GM12875 (cell line): ENCODE results near the gene CELF1.
"Not testable (repeated sequence)": the region's sequence is repeated elsewhere in the genome, so short reads cannot be mapped to it uniquely, and the experiment has no call there.

Source experiments
- H3K4me3 ChIP-seq: one replicate; pipeline ENCODE4 v1.5.1; 2011; ENCODE audit warnings: low read depth, low read length, control low read depth
- TF ChIP-seq, protein P1 (sequence below): IDR thresholded peaks from 2 replicates; pipeline ENCODE4 v1.5.1; 2011; ENCODE audit warnings: low read depth, mild to moderate bottlenecking, control low read depth, inconsistent platforms, low read length, moderate library complexity, borderline replicate concordance; ENCODE audit not compliant: insufficient read depth

CELF1 gene

DNA sequence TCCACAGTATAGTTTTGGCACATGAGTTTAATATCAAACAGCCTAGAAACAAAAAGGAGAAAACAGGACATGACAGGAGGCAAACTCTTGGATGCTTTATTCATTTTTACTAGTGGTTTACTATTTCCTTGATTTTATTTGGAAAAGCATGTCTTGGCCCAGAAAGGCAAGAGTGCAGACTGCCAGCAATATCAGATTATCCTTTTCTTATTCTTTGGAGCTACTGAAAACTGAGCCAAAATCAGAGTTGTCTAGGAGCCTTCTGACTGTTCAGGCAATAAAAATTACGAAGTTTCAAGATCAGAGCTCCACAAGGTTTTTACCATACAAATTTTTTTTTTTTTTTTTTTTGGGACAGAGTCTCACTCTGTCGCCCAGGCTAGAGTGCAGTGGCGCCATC lies 16.0 kb downstream of the CELF1 start:
- TF ChIP-seq, protein P1, sequence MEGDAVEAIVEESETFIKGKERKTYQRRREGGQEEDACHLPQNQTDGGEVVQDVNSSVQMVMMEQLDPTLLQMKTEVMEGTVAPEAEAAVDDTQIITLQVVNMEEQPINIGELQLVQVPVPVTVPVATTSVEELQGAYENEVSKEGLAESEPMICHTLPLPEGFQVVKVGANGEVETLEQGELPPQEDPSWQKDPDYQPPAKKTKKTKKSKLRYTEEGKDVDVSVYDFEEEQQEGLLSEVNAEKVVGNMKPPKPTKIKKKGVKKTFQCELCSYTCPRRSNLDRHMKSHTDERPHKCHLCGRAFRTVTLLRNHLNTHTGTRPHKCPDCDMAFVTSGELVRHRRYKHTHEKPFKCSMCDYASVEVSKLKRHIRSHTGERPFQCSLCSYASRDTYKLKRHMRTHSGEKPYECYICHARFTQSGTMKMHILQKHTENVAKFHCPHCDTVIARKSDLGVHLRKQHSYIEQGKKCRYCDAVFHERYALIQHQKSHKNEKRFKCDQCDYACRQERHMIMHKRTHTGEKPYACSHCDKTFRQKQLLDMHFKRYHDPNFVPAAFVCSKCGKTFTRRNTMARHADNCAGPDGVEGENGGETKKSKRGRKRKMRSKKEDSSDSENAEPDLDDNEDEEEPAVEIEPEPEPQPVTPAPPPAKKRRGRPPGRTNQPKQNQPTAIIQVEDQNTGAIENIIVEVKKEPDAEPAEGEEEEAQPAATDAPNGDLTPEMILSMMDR: no peak
- H3K4me3 ChIP-seq: no peak overlapping the region

DNA sequence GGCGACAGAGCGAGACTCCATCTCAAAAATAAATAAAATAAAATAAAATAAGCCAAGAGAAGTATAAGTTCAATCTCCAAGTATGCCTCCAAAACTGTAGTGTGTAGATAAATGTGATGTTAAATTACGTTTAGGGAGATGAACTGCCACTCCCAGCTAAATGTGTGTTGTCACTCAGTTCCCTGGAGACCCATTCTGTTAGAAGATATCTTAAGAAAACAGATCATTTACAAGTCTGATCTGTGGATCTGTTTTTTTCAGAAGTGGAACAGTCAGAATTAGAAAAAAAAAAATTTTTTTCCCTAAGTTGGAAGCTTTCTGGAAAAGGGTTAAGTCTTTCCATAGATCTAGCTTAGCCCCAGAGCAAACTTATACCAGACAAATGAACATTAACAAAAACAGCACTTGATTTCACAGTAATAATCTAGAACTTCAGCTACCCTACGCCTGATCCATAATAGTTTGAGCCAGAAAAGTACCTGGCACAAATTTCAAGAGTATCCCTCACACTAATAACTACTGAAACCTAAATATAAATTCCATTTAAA lies 18.2 kb downstream of the CELF1 start:
- TF ChIP-seq, protein P1: no peak

DNA sequence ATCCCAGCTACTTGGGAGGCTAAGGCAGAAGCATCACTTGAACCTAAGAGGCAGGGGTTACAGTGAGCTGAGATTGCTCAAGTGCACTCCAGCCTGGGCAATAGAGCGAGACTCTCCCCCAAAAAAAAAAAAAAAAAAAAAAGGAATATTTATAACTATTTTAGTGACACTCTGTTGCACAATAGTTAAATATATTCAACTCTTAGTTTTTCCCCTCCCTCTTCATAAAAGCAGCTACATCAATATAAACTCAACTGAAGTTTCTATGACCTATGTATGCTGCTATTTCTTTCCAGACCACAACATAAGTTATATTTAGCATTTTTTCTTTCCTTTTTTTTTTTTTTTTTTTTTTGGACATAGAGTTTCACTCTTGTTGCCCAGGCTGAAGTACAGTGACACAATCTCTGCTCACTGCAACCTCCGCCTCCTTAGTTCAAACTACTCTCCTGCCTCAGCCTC lies 19.2 kb downstream of the CELF1 start:
- no peak overlapping the region for H3K4me3 ChIP-seq
- TF ChIP-seq, protein P1: no peak

More for the DNA sequence above, 18.2 kb downstream of the CELF1 start:
- no peak overlapping the region for H3K4me3 ChIP-seq

DNA sequence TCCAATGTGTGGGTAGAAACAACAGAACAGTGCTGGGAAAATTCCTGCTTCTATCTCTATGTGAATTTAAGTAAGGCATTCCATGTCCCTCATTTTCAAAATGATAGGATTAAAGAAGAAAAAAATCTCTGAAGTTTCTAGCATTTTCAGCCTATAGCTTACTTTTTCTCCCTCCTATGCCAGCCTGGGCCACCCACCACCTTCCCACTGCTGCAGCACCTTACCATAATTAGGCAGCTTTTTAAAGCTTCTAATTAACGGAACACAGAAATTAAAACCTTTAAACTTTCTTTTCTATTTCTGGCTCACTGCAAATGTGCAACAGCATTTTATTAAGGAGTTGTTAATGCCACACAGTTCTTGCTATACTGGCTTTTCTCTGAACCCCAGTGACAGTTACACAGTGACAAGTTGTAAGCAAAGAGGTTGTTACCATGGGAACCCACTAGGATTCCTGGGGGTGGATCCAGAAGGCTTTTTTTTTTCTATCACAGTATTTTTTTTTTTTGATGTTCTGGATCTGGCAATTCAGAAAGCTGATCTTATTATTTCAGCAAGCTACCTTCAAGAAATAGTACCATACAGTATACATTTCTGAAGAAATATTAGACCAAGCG lies 20.2 kb downstream of the CELF1 start:
- TF ChIP-seq, protein P1: no peak
- H3K4me3 ChIP-seq: no peak overlapping the region

DNA sequence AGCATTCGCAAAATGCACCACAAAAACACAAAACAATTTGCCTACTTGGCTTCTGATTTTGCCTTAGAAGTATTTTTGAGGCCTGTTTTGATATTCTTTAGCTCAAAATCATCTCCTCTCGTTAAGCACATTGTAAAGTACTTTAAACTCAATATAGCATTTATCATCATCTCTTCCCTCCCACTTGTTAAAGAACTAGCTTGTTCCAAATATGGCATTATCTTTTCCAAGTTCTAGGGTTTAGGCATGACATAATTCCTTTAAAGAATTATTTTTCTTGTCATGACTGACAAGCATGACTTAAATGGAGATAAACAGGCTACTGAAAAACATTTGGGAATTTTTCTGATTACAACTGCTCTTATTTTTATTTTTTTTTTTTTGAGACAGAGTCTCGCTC lies 21.3 kb downstream of the CELF1 start:
- TF ChIP-seq, protein P1: no peak
- H3K4me3 ChIP-seq: no peak overlapping the region

DNA sequence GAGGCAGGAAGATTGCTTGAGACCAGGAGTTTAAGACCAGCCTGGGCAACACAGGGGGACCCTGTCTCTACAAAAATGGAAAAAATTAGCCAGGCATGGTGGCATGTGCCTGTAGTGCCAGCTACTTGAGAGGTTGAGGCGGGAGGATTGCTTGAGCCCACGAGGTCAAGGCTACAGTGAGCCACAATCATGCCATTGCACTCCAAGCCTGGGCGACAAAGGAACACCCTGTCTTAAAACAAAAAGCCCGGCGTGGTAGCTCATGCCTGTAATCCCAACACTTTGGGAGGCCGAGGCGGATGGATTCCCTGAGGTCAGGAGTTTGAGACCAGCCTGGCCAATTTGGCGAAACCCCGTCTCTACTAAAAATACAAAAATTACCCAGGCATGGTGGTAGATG lies 22.2 kb downstream of the CELF1 start:
- H3K4me3 ChIP-seq: not testable (repeated sequence)

DNA sequence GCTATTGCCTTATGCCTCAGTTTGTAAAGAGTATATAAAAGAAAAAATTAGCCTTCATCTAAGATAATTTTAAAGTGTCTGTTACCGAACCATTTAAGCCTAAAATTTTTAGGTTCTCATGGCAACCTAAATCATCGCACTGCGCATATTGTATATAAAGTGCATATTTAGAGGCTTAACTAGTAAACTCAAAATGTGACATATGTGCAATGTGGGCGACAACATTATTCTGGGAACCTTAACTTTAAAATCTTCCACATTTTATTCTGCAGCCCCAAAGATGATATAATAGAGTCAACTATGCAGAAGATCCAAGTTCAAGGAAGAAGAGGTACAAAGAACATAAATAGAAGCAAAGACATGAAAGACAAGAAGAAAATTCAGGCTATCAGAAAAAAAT lies 23.0 kb downstream of the CELF1 start:
- no peak overlapping the region for H3K4me3 ChIP-seq
- TF ChIP-seq, protein P1: no peak
